ENCODE measurements around the gene XRCC2.

XRCC2 gene

GRCh38 chr7:152615031-152615741, 60.8 kb downstream of the XRCC2 start:
- no peak for ATAC-seq

DNA sequence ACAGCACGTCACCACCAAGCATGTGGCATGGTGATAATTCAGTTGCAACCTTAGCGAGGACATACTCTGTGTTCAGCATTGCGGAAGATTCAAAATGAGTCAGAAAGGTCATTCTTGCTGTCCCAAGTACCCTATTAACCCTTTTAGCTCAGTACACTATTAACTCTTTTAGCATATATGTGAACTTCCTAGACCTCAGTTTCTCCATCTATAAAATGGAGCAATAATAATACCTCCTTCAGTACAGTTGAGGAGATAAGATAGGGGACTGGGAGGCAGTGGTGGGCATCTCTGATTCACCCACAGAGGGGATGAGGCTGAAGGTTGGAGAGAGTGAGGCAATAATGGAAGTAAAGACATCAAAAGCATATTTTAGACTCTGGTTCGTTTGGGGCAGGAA, 67.3 kb downstream of the XRCC2 start:
- DNase-seq (no peak), ATAC-seq (no peak)

More at GRCh38 chr7:152615031-152615741, 60.8 kb downstream of the XRCC2 start:
- DNase-seq = no peak

DNA sequence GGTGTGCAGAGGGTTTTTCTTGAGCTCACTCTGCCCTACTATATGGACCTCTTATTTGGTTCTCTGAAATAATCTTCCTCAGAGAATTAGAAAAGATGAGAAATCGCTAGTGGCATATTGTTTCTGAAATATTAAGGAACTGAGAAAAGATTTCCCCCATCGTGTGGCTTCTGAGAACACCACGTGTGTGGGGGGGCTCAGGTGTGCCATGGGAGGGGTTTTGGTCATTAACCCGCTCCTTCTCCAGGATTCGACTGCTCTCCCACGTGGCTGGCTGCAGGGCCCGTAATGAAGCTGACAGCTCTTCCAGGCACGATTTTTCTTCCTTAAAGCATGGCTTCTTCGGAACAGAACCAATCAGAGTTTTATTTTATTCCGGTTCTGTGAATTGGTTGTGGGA, 67.7 kb downstream of the XRCC2 start:
- ATAC-seq (no peak), DNase-seq (no peak)

- no peak for DNase-seq
- ATAC-seq = no peak
These were observed 68.9 kb downstream of the XRCC2 start for GRCh38 chr7:152607007-152607406.

- ATAC-seq = no peak
- no peak for DNase-seq
These were observed 73.0 kb downstream of the XRCC2 start for GRCh38 chr7:152602962-152603361.

DNA sequence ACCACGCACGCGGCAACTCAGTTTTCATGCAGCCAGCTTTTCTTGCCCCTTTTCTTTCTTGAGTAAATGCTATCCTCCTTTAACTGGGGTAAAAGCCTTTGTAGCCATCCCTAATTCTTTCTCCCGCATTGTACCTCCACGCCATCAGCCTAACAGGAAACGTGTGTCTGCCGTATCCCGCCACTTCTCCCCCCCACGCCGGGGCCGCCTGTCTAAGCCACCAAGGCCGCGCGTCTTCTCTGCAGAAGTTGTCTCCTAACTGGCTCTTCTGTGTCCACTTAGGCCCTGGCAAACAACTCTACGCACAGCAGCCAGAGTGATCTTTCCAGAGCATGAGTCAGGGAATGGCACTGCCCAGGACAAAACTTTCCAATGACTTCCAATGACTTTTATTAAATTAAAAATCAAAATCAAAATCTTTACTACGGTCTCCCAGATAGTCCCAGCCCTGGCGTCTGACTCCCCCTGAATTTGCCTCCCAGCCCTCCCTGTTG, 74.6 kb downstream of the XRCC2 start:
- ATAC-seq (no peak), DNase-seq (no peak)

GRCh38 chr7:152600266-152600665, 75.7 kb downstream of the XRCC2 start:
- ATAC-seq (no peak), DNase-seq (no peak)

- no peak for ATAC-seq
- no peak for DNase-seq
These were observed 78.4 kb downstream of the XRCC2 start for GRCh38 chr7:152597507-152597906.

DNA sequence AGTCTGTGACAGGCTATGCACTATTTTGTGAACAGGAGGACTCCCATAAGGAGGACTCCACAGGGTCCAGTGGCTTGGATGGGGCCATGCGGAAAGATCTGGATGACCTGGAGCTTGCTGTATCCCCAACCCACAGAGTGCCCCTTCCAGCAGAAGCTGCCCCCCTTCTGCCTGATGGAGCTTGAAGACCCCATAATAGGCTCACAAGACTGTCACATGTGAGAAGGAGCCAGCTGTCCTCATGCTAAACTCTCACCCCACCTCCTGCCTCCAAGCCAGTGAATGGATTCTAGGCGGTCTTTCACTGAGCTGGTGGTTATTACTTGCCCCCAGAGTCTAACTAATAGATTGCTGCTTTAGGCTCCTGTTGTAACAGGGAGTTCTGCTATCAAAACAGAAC, 79.1 kb downstream of the XRCC2 start:
- ATAC-seq (no peak), DNase-seq (no peak)

All from stimulated activated naive CD8-positive, alpha-beta T cell treated with anti-CD3 and anti-CD28 coated beads, Interleukin-15, Interleukin-2, amounts not matched to agents 100 U/mL and 50 U/mL, for 24 hours (primary cell).